GM13977 (cell line): ENCODE results near the gene MBNL3.
A peak's percentile ranks its signal among the peaks of the same experiment; 100 is the strongest.

Experiments used
- DNase-seq: peaks from one replicate; pipeline ENCODE4 v3.0.0; 2012; ENCODE audit warnings: low spot score
- CTCF ChIP-seq: IDR thresholded peaks from 2 replicates; pipeline ENCODE4 v1.5.1; 2012; ENCODE audit warnings: mild to moderate bottlenecking, control low read depth; ENCODE audit not compliant: insufficient read depth; ENCODE audit errors: extremely low read depth, missing control alignments
- in situ Hi-C: fragments of 300-500 bp; cut with MboI; formaldehyde crosslinking; loops from one replicate; pipeline ENCODE4 v1.12.0; 2022; ENCODE audit warnings: low sequenced_read_pairs, low pct_unique_long_range_greater_than_20kb, mixed read lengths, inconsistent platforms; ENCODE audit not compliant: unreplicated experiment

The MBNL3 gene

GRCh38 chrX:132470179-132470578 is 18.7 kb downstream of the MBNL3 start:
- in situ Hi-C loops, result no loop called here
- no peak for DNase-seq
- no peak for TF ChIP-seq CTCF

GRCh38 chrX:132468454-132468853 is 20.4 kb downstream of the MBNL3 start:
- in situ Hi-C loops, result no loop called here
- no peak for TF ChIP-seq CTCF
- no peak for DNase-seq

- DNase-seq, result no peak
- TF ChIP-seq CTCF, result no peak
- in situ Hi-C loops, result no loop called here
Observed at GRCh38 chrX:132467989-132468388, 20.8 kb downstream of the MBNL3 start.

GRCh38 chrX:132467026-132467425 is 21.8 kb downstream of the MBNL3 start:
- no peak for DNase-seq

GRCh38 chrX:132463411-132463810 is 25.4 kb downstream of the MBNL3 start:
- no peak for DNase-seq
- TF ChIP-seq CTCF, result peak; percentile 53
- in situ Hi-C loops, result no loop called here

More at GRCh38 chrX:132467026-132467425, 21.8 kb downstream of the MBNL3 start:
- in situ Hi-C loops, result no loop called here
- TF ChIP-seq CTCF, result no peak

GRCh38 chrX:132461886-132462285 is 27.0 kb downstream of the MBNL3 start:
- no peak for TF ChIP-seq CTCF
- in situ Hi-C loops, result no loop called here
- DNase-seq, result no peak
